ENCODE results near the gene NPHS1.
"Not testable (repeated sequence)": the region's sequence is repeated elsewhere in the genome, so short reads cannot be mapped to it uniquely, and the experiment has no call there.

NPHS1 gene

GRCh38 chr19:35846038-35846668, 6.2 kb downstream of the NPHS1 start:
- no peak overlapping the region for H3K4me3 ChIP-seq (ENCODE audit: low read depth, low read length)
- no peak for TF ChIP-seq CTCF (IDR thresholded peaks at IDR 0.05; ENCODE audit: borderline replicate concordance, insufficient read depth, low read depth, low read length)

- no peak for TF ChIP-seq CTCF (IDR thresholded peaks at IDR 0.05; ENCODE audit: borderline replicate concordance, insufficient read depth, low read depth, low read length)
- no peak overlapping the region for H3K4me3 ChIP-seq (ENCODE audit: low read depth, low read length)
Observed at GRCh38 chr19:35845215-35846037, 6.9 kb downstream of the NPHS1 start.

GRCh38 chr19:35844482-35845214, 7.7 kb downstream of the NPHS1 start:
- no peak overlapping the region for H3K4me3 ChIP-seq (ENCODE audit: low read depth, low read length)
- no peak for TF ChIP-seq CTCF (IDR thresholded peaks at IDR 0.05; ENCODE audit: borderline replicate concordance, insufficient read depth, low read depth, low read length)

GRCh38 chr19:35843676-35844481, 8.4 kb downstream of the NPHS1 start:
- no peak for TF ChIP-seq CTCF (IDR thresholded peaks at IDR 0.05; ENCODE audit: borderline replicate concordance, insufficient read depth, low read depth, low read length)
- no peak overlapping the region for H3K4me3 ChIP-seq (ENCODE audit: low read depth, low read length)

GRCh38 chr19:35842666-35843272, 9.5 kb downstream of the NPHS1 start:
- no peak for TF ChIP-seq CTCF (IDR thresholded peaks at IDR 0.05; ENCODE audit: borderline replicate concordance, insufficient read depth, low read depth, low read length)
- H3K4me3 ChIP-seq (ENCODE audit: low read depth, low read length): no peak overlapping the region

GRCh38 chr19:35841961-35842595, 10.2 kb downstream of the NPHS1 start:
- H3K4me3 ChIP-seq (ENCODE audit: low read depth, low read length): no peak overlapping the region
- TF ChIP-seq CTCF (IDR thresholded peaks at IDR 0.05; ENCODE audit: borderline replicate concordance, insufficient read depth, low read depth, low read length): no peak

- not testable (repeated sequence) for H3K4me3 ChIP-seq (ENCODE audit: low read depth, low read length)
Observed at GRCh38 chr19:35836096-35836495, 16.2 kb downstream of the NPHS1 start.

Measured in GM12875 (cell line).